ENCODE measurements around the gene PAK3.

PAK3 gene

GRCh38 chrX:111127038-111127437 is 31.0 kb downstream of the PAK3 start:
- no peak for TF ChIP-seq CTCF (conservative IDR thresholded peaks at IDR 0.05; ENCODE audit: low read length)
- H3K4me3 ChIP-seq (ENCODE audit: low read length), result no peak overlapping the region
- DNase-seq (ENCODE audit: low read depth), result no peak

GRCh38 chrX:111129921-111130320 is 33.9 kb downstream of the PAK3 start:
- no peak for DNase-seq (ENCODE audit: low read depth)
- H3K4me3 ChIP-seq (ENCODE audit: low read length), result no peak overlapping the region
- no peak for TF ChIP-seq CTCF (conservative IDR thresholded peaks at IDR 0.05; ENCODE audit: low read length)

- no peak for TF ChIP-seq CTCF (conservative IDR thresholded peaks at IDR 0.05; ENCODE audit: low read length)
- DNase-seq (ENCODE audit: low read depth), result peak; percentile 12
- H3K4me3 ChIP-seq (ENCODE audit: low read length), result no peak overlapping the region
Observed at GRCh38 chrX:111131572-111131971, 35.6 kb downstream of the PAK3 start.

GRCh38 chrX:111133389-111133788 is 37.4 kb downstream of the PAK3 start:
- TF ChIP-seq CTCF (conservative IDR thresholded peaks at IDR 0.05; ENCODE audit: low read length), result no peak
- peak; percentile 0 for DNase-seq (ENCODE audit: low read depth)
- no peak overlapping the region for H3K4me3 ChIP-seq (ENCODE audit: low read length)

- H3K4me3 ChIP-seq (ENCODE audit: low read length), result no peak overlapping the region
- DNase-seq (ENCODE audit: low read depth), result no peak
- no peak for TF ChIP-seq CTCF (conservative IDR thresholded peaks at IDR 0.05; ENCODE audit: low read length)
Observed at GRCh38 chrX:111145878-111146277, 49.9 kb downstream of the PAK3 start.

GRCh38 chrX:111151764-111152163 is 55.8 kb downstream of the PAK3 start:
- DNase-seq (ENCODE audit: low read depth), result no peak
- no peak overlapping the region for H3K4me3 ChIP-seq (ENCODE audit: low read length)
- no peak for TF ChIP-seq CTCF (conservative IDR thresholded peaks at IDR 0.05; ENCODE audit: low read length)

GRCh38 chrX:111159232-111159631 is 63.2 kb downstream of the PAK3 start:
- DNase-seq (ENCODE audit: low read depth), result no peak

More at GRCh38 chrX:111159232-111159631, 63.2 kb downstream of the PAK3 start:
- TF ChIP-seq CTCF (conservative IDR thresholded peaks at IDR 0.05; ENCODE audit: low read length), result no peak
- no peak overlapping the region for H3K4me3 ChIP-seq (ENCODE audit: low read length)

Measured in AG10803 (cell line).